Hematopoietic multipotent progenitor cell (in vitro differentiated cells): Measurements from ENCODE around the gene GATM. TPM values are rescaled to one million over a fixed set of nuclear protein-coding genes. Genes with fewer than 3 reads are reported as not detected.
A peak's percentile ranks its signal among the peaks of the same experiment; 100 is the strongest.
"Not testable (repeated sequence)": the region's sequence is repeated elsewhere in the genome, so short reads cannot be mapped to it uniquely, and the experiment has no call there.

Experiments used
- DNase-seq, 3 donors: peaks; one replicate each; pipeline ENCODE4 v3.0.0-alpha.2; 2011 to 2015; ENCODE audit warnings: low read depth in 2 of 3, low spot score in 2 of 3
- total RNA-seq: library from RNA; depleted of rRNA; stranded (reverse); fragments of >200 nt; gene quantifications from one replicate; pipeline ENCODE4 v1.2.3, GENCODE V29; 2012

The GATM gene
- total RNA-seq, 1 donor, result 23.2 TPM

- no peak for DNase-seq
These were observed 11.0 kb upstream of the GATM start for GRCh38 chr15:45389351-45389750.

GRCh38 chr15:45387380-45388007 is 9.2 kb upstream of the GATM start:
- DNase-seq, result no peak

- DNase-seq, result no peak
These were observed 8.6 kb upstream of the GATM start for GRCh38 chr15:45386974-45387373.

- DNase-seq, result no peak
These were observed 8.1 kb upstream of the GATM start for GRCh38 chr15:45386420-45386819.

- DNase-seq, result no peak
These were observed 7.2 kb upstream of the GATM start for GRCh38 chr15:45385590-45385989.

GRCh38 chr15:45384700-45385099 is 6.4 kb upstream of the GATM start:
- DNase-seq, result no peak

GRCh38 chr15:45378913-45379262 is 544 bp upstream of the GATM start:
- DNase-seq, result no peak

- no peak for DNase-seq
These were observed 665 bp downstream of the GATM start for GRCh38 chr15:45377609-45378148.

GRCh38 chr15:45376967-45377608 is 1.3 kb downstream of the GATM start:
- DNase-seq, result no peak

GRCh38 chr15:45376300-45376928 is 1.9 kb downstream of the GATM start:
- DNase-seq, result no peak

GRCh38 chr15:45375836-45376235 is 2.5 kb downstream of the GATM start:
- no peak for DNase-seq

GRCh38 chr15:45373976-45374375 is 4.4 kb downstream of the GATM start:
- DNase-seq, result no peak

GRCh38 chr15:45372041-45372995 is 6.0 kb downstream of the GATM start:
- DNase-seq, result peak in 1 of 3 donors; percentile 16

- no peak for DNase-seq
These were observed 6.8 kb downstream of the GATM start for GRCh38 chr15:45371546-45371945.

- DNase-seq, result not testable (repeated sequence)
These were observed 8.3 kb downstream of the GATM start for GRCh38 chr15:45370042-45370441.

GRCh38 chr15:45367222-45367621 is 11.1 kb downstream of the GATM start:
- DNase-seq, result not testable (repeated sequence)

- no peak for DNase-seq
These were observed 14.1 kb downstream of the GATM start for GRCh38 chr15:45364271-45364670.

GRCh38 chr15:45363801-45364200 is 14.5 kb downstream of the GATM start:
- no peak for DNase-seq

GRCh38 chr15:45363334-45363733 is 15.0 kb downstream of the GATM start:
- no peak for DNase-seq

- no peak for DNase-seq
These were observed 15.9 kb downstream of the GATM start for GRCh38 chr15:45362419-45362818.

GRCh38 chr15:45361878-45362277 is 16.5 kb downstream of the GATM start:
- DNase-seq, result no peak
